CD1c-positive myeloid dendritic cell (primary cell): ENCODE data around the gene DGKD.

Experiments used
- DNase-seq: peaks from one replicate; pipeline ENCODE4 v3.0.0-alpha.2; 2016; ENCODE audit errors: extremely low spot score

Gene DGKD

GRCh38 chr2:233445152-233445830 is 91.0 kb downstream of the DGKD start:
- DNase-seq: no peak

GRCh38 chr2:233446121-233446520 is 91.8 kb downstream of the DGKD start:
- DNase-seq: no peak

- no peak for DNase-seq
Observed at GRCh38 chr2:233446606-233447305, 92.5 kb downstream of the DGKD start.

- no peak for DNase-seq
Observed at GRCh38 chr2:233447506-233448219, 93.4 kb downstream of the DGKD start.

GRCh38 chr2:233448220-233448559 is 93.9 kb downstream of the DGKD start:
- no peak for DNase-seq

- no peak for DNase-seq
Observed at GRCh38 chr2:233448575-233448974, 94.3 kb downstream of the DGKD start.

GRCh38 chr2:233449081-233449901 is 95.0 kb downstream of the DGKD start:
- no peak for DNase-seq

- no peak for DNase-seq
Observed at GRCh38 chr2:233449921-233450863, 95.9 kb downstream of the DGKD start.

GRCh38 chr2:233450864-233451575 is 96.7 kb downstream of the DGKD start:
- DNase-seq: no peak

GRCh38 chr2:233451950-233452349 is 97.7 kb downstream of the DGKD start:
- no peak for DNase-seq

- DNase-seq: no peak
Observed at GRCh38 chr2:233453111-233453915, 99.0 kb downstream of the DGKD start.

GRCh38 chr2:233453916-233454315 is 99.6 kb downstream of the DGKD start:
- no peak for DNase-seq

GRCh38 chr2:233455006-233455405 is 100.7 kb downstream of the DGKD start:
- no peak for DNase-seq

- DNase-seq: no peak
Observed at GRCh38 chr2:233455491-233455890, 101.2 kb downstream of the DGKD start.

- DNase-seq: no peak
Observed at GRCh38 chr2:233456111-233456510, 101.8 kb downstream of the DGKD start.

GRCh38 chr2:233456934-233457333 is 102.6 kb downstream of the DGKD start:
- no peak for DNase-seq

GRCh38 chr2:233457356-233457755 is 103.1 kb downstream of the DGKD start:
- DNase-seq: no peak

- DNase-seq: no peak
Observed at GRCh38 chr2:233458031-233458610, 103.8 kb downstream of the DGKD start.

GRCh38 chr2:233458826-233459225 is 104.5 kb downstream of the DGKD start:
- DNase-seq: no peak
